OCI-LY3 (cell line): ENCODE data around the gene WDR43.

ENCODE experiments used
- H2AFZ ChIP-seq: fragments of 200-600, 300-600 bp; shearing (Covaris generic); 2 replicates; pipeline ENCODE4 v1.6.0; 2014; ENCODE audit warnings: antibody characterized with exemption, low read depth, low read length
- H3K27ac ChIP-seq: fragments of 200-600, 300-600 bp; sonication (generic); 2 replicates; pipeline ENCODE4 v1.5.1; 2014; ENCODE audit warnings: mild to moderate bottlenecking, low read length, moderate library complexity, mixed read lengths
- H3K27me3 ChIP-seq: fragments of 200-600, 300-600 bp; sonication (generic); 2 replicates; pipeline ENCODE4 v1.6.1; 2014; ENCODE audit warnings: low read depth, low read length, mixed read lengths
- H3K36me3 ChIP-seq: fragments of 200-600, 300-600 bp; sonication (generic); replicated peaks from 2 replicates; pipeline ENCODE3; 2014; ENCODE audit warnings: low read depth, low read length, mixed read lengths
- H3K4me1 ChIP-seq: fragments of 300-600, 200-600 bp; sonication (generic); 2 replicates; pipeline ENCODE4 v1.6.1; 2014; ENCODE audit warnings: low read length, mixed read lengths
- H3K4me2 ChIP-seq: fragments of 200-600, 300-600 bp; sonication (generic); 2 replicates; pipeline ENCODE4 v1.6.1; 2014; ENCODE audit warnings: low read length, mixed read lengths
- H3K4me3 ChIP-seq: fragments of 300-600, 200-600 bp; sonication (generic); 2 replicates; pipeline ENCODE4 v1.5.1; 2014; ENCODE audit warnings: antibody characterized with exemption, mild to moderate bottlenecking, low read length, moderate library complexity
- H3K79me2 ChIP-seq: fragments of 300-600, 200-600 bp; shearing (Covaris generic); 2 replicates; pipeline ENCODE4 v1.6.1; 2014; ENCODE audit warnings: mild to moderate bottlenecking, low read length, mixed read lengths
- H3K9ac ChIP-seq: fragments of 300-600, 200-600 bp; shearing (Covaris generic); 2 replicates; pipeline ENCODE4 v1.6.0; 2014; ENCODE audit warnings: mild to moderate bottlenecking, low read length, moderate library complexity
- H3K9me3 ChIP-seq: fragments of 200-600, 300-600 bp; shearing (Covaris generic); 2 replicates; pipeline ENCODE4 v1.6.1; 2014; ENCODE audit warnings: low read length, mixed read lengths; ENCODE audit not compliant: insufficient read depth
- H4K20me1 ChIP-seq: fragments of 200-600, 300-600 bp; sonication (generic); 2 replicates; pipeline ENCODE4 v1.6.1; 2016; ENCODE audit warnings: low read length, mixed read lengths; ENCODE audit not compliant: insufficient read depth
- EZH2phosphoT487 ChIP-seq: fragments of 200-600 bp; shearing (Covaris generic); IDR thresholded peaks from 2 replicates; pipeline ENCODE4 v1.6.1; 2018; ENCODE audit warnings: antibody characterized with exemption, mixed run types, low read depth
- TF ChIP-seq, protein P1 (sequence below): fragments of 200-600, 300-600 bp; sonication (generic); IDR thresholded peaks from 2 replicates; pipeline ENCODE4 v1.5.1; 2014; ENCODE audit warnings: antibody characterized with exemption, low read length, low read depth

WDR43 gene

DNA sequence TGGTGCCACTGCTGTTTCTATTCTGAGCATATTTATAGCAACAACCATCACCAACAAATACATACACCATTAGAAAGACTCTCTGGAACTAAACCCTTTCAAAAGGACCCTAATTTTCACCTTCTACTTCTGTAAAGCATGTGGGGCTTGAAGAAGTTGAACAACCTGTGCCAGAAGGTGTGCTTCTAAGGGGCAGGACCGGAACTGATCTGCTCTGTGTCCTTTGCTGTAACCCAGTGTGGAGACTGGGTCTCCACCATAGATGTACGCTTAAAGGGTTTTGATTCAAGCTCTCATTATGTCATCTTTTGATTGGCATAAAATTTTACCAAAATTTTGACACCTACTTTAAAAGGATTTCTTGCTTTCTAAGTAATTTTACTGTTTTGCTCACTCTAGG lies 40.3 kb downstream of the WDR43 start:
- no peaks in the 10 kb centered on the region for H3K27me3 ChIP-seq
- H3K4me3 ChIP-seq = no peak overlapping the region
- no peak overlapping the region for H2AFZ ChIP-seq
- H3K27ac ChIP-seq = no peak overlapping the region
- H3K4me1 ChIP-seq = no peaks in the 10 kb centered on the region
- peaks cover 70% of the 10 kb centered on the region for H3K79me2 ChIP-seq
- H4K20me1 ChIP-seq = peaks cover 3% of the 10 kb centered on the region; the same call in 1 of the 2 replicates
- no peak overlapping the region for H3K9ac ChIP-seq
- H3K9me3 ChIP-seq = no peaks in the 10 kb centered on the region
- TF ChIP-seq EZH2phosphoT487 = no peak
- TF ChIP-seq, protein P1, sequence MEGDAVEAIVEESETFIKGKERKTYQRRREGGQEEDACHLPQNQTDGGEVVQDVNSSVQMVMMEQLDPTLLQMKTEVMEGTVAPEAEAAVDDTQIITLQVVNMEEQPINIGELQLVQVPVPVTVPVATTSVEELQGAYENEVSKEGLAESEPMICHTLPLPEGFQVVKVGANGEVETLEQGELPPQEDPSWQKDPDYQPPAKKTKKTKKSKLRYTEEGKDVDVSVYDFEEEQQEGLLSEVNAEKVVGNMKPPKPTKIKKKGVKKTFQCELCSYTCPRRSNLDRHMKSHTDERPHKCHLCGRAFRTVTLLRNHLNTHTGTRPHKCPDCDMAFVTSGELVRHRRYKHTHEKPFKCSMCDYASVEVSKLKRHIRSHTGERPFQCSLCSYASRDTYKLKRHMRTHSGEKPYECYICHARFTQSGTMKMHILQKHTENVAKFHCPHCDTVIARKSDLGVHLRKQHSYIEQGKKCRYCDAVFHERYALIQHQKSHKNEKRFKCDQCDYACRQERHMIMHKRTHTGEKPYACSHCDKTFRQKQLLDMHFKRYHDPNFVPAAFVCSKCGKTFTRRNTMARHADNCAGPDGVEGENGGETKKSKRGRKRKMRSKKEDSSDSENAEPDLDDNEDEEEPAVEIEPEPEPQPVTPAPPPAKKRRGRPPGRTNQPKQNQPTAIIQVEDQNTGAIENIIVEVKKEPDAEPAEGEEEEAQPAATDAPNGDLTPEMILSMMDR = no peak
- H3K36me3 ChIP-seq = peaks cover 55% of the 10 kb centered on the region
- H3K4me2 ChIP-seq = no peak overlapping the region

DNA sequence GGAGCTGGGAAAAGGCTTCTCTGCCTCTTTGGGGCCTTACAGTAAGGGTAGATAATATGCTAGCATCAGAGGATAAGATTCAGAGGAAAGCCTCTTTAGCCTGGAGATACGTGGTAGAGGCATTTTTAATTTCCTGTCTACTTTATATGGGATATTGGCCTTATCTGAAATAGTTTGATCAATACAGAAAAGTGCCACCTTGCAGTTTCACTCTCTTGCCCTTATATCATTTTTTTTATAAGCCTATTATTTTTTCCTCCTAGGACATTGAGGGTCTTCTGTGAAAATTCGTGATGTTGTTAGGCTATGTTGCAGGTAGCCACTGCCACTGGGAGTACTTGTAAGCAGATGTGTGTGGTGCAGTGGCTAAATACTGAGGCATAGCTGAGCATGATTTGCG lies 46.5 kb downstream of the WDR43 start:
- H4K20me1 ChIP-seq = 0 out of 2 replicates have a peak, but pooled peaks cover 6% of the 10 kb centered on the region
- TF ChIP-seq EZH2phosphoT487 = no peak
- TF ChIP-seq, protein P1 = no peak
- no peak overlapping the region for H3K9ac ChIP-seq
- H3K36me3 ChIP-seq = peaks cover 66% of the 10 kb centered on the region
- H3K4me1 ChIP-seq = no peaks in the 10 kb centered on the region
- H3K79me2 ChIP-seq = peaks cover 28% of the 10 kb centered on the region
- H3K27ac ChIP-seq = no peak overlapping the region
- no peaks in the 10 kb centered on the region for H3K27me3 ChIP-seq
- H3K9me3 ChIP-seq = no peaks in the 10 kb centered on the region
- H3K4me2 ChIP-seq = no peak overlapping the region
- H2AFZ ChIP-seq = no peak overlapping the region
- H3K4me3 ChIP-seq = no peak overlapping the region

DNA sequence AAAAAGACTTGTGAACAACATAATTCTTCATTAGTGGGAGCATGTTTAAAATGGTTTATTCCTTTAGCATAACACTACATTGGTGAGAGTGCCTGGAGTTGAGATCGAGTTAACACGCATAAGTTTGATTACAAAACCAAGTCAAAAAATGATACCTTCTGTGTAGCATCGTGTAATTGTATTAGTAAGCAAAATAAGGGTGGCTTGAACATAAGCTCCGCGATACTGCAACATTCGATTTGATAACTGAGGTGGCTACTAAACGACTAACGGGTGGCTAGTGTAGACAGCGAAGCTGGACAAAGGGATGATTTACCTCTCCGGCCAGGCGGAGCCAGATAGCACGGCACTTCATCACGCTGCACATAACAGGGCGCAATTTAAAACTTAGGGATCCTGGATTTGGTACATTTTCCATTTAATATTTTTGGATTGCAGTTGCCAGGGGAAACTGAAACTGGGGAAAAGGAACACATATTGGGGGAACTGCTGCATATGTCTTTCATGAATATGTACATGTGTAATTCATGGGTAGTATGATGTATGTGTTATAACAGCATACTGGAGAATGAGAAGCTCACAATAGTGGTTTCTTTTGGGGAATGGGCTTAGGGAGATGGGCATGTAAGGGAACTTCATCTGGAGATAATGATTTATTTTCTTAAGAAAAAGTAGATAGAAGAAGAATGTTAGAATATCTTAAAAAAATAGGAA lies 50.2 kb downstream of the WDR43 start:
- TF ChIP-seq EZH2phosphoT487 = no peak
- TF ChIP-seq, protein P1 = no peak
- H3K79me2 ChIP-seq = peaks cover 10% of the 10 kb centered on the region

GRCh38 chr2:28948160-28948559 lies 53.7 kb downstream of the WDR43 start:
- Histone ChIP-seq H3K9me3 (no peaks in the 10 kb centered on the region), H3K36me3 (peaks cover 51% of the 10 kb centered on the region), H4K20me1 (peaks cover 10% of the 10 kb centered on the region; the same call in 1 of the 2 replicates), H3K27me3 (no peaks in the 10 kb centered on the region), H3K27ac (no peak overlapping the region), H3K9ac (no peak overlapping the region), H3K4me2 (no peak overlapping the region), H2AFZ (no peak overlapping the region), H3K4me1 (no peaks in the 10 kb centered on the region), H3K4me3 (no peak overlapping the region), H3K79me2 (peaks cover 9% of the 10 kb centered on the region)
- TF ChIP-seq, protein P1 = no peak
- no peak for TF ChIP-seq EZH2phosphoT487

More for the DNA sequence above, 50.2 kb downstream of the WDR43 start:
- no peak overlapping the region for H3K27ac ChIP-seq
- peaks cover 73% of the 10 kb centered on the region for H3K36me3 ChIP-seq
- H3K9ac ChIP-seq = no peak overlapping the region
- no peak overlapping the region for H3K4me2 ChIP-seq
- no peak overlapping the region for H2AFZ ChIP-seq
- H3K4me3 ChIP-seq = no peak overlapping the region
- no peaks in the 10 kb centered on the region for H3K9me3 ChIP-seq
- no peaks in the 10 kb centered on the region for H3K27me3 ChIP-seq
- peaks cover 10% of the 10 kb centered on the region; the same call in 1 of the 2 replicates for H4K20me1 ChIP-seq
- H3K4me1 ChIP-seq = no peaks in the 10 kb centered on the region
